Adrenal gland (tissue), 12 donors: Measurements from ENCODE around the gene ADGRF4. TPM values are rescaled to one million over a fixed set of nuclear protein-coding genes. Genes with fewer than 3 reads are reported as not detected.

Experiments used
- DNase-seq, 7 donors: peaks; one replicate each; pipeline ENCODE4 v3.0.0-alpha.2; 2019 to 2020
- H3K27ac ChIP-seq, 5 donors: fragments of 200-600 bp; sonication (generic) in 4 of 5; 1 replicate in 3 of 5; 2 replicates in 2 of 5; pipeline versions ENCODE4 v1.5.1 to v1.8.0; 2016 to 2020; ENCODE audit warnings: mild to moderate bottlenecking in 1 of 5
- H3K27me3 ChIP-seq: fragments of 200-600 bp; 2 replicates; pipeline ENCODE4 v1.8.0; 2021
- H3K36me3 ChIP-seq, 2 donors: fragments of 200-600 bp; replicated peaks in 1 of 2; 1 replicate in 1 of 2; 2 replicates in 1 of 2; pipeline versions ENCODE4 v1.5.1 to v1.8.0; 2018 to 2022
- H3K4me1 ChIP-seq, 2 donors: fragments of 200-600 bp; replicated peaks in 1 of 2; 1 replicate in 1 of 2; 2 replicates in 1 of 2; pipeline versions ENCODE4 v1.5.1 to v1.8.0; 2018 to 2021
- H3K4me3 ChIP-seq, 4 donors: fragments of 200-600 bp; sonication (generic) in 3 of 4; one replicate each; pipeline ENCODE4 v1.5.1; 2016 to 2018
- H3K9me3 ChIP-seq, 3 donors: fragments of 200-600 bp; sonication (generic) in 1 of 3; replicated peaks in 1 of 3; 1 replicate in 2 of 3; 2 replicates in 1 of 3; pipeline versions ENCODE4 v1.5.1 to v1.8.0; 2016 to 2021
- CTCF ChIP-seq, 6 experiments: fragments of 450-650 bp in 4 of 6; fragments of 200-600 bp in 2 of 6; sonication (generic) in 1 of 6; IDR thresholded peaks; 1 replicate in 5 of 6; 2 replicates in 1 of 6; pipeline versions ENCODE4 v1.5.1 to v1.8.0; 2016 to 2021; ENCODE audit warnings: antibody characterized with exemption in 6 of 6, mild to moderate bottlenecking in 2 of 6, moderate library complexity in 1 of 6
- POLR2A ChIP-seq, 2 donors: fragments of 450-650 bp; IDR thresholded peaks; one replicate each; pipeline ENCODE4 v1.6.1; 2017; ENCODE audit warnings: antibody characterized with exemption in 2 of 2, mild to moderate bottlenecking in 2 of 2, moderate library complexity in 1 of 2
- WGBS, 4 donors: extraction: QIAGEN DNeasy Blood & Tissue Kit in 2 of 4; methylation state at CpG; one replicate each; pipeline versions ENCODE4 v1.1.5 to v1.1.7; 2013 to 2017; 5-methylcytosine and 5-hydroxymethylcytosine counted together
- intact Hi-C, 2 donors: fragments of 100-400 bp; cut with DNase I; formaldehyde crosslinking; loops; one replicate each; pipeline versions ENCODE4 v1.14.1 to v1.15.0; 2022 to 2023
- polyA plus RNA-seq, 3 donors: library from polyadenylated mRNA; stranded (reverse); fragments of 200-250 nt in 2 of 3; fragments of 350-450 nt in 1 of 3; fragmentation: Illumina TruSeq in 1 of 3; extraction: RNeasy Lipid Tissue Mini Kit (QIAGEN cat#74804) in 1 of 3; gene quantifications; one replicate each; pipeline ENCODE4 v1.2.3, GENCODE V29; 2013 to 2014
- total RNA-seq, 9 donors: library from RNA; depleted of rRNA in 4 of 9; stranded (reverse); fragments of >200 nt in 4 of 9; fragments of 120-200 nt in 1 of 9; fragmentation: NEBNext Ultra II Directional in 1 of 9; extraction: Animal tissue kit (Norgen Biotek cat#: 25700) in 1 of 9; gene quantifications; one replicate each; pipeline versions ENCODE4 v1.1.0 to v1.2.4, GENCODE V29; 2013 to 2023
- donor health status: healthy with polysubstance abuse.
- donor health status: Bipolar disorder and iron deficiency.
- donor health status: DM: yes; HTN: yes; CAD: no.
- donor health status: DM: no; HTN: no; CAD: no.
- donor health status: DM: no; HTN: no; CAD: no.
- donor health status: DM: yes; HTN: yes; CAD: no.

The ADGRF4 gene
- total and polyA plus RNA-seq, 12 donors: 0.26 to 8.2 (median 0.72) TPM; not detected in 1

- TF ChIP-seq POLR2A (IDR thresholded peaks at IDR 0.05) (no peak), CTCF (IDR thresholded peaks at IDR 0.05) (no peak)
- H3K4me1 ChIP-seq: no peaks in the 10 kb centered on the region
- no peak for DNase-seq
- 57 to 88% (median 79%) methylated on average over 4 of the region's 4 CpGs for WGBS, 4 donors
- intact Hi-C loops: no loop called here
- H3K27me3 ChIP-seq: no peaks in the 10 kb centered on the region
- H3K9me3 ChIP-seq: no peaks in the 10 kb centered on the region
- no peak overlapping the region for H3K4me3 ChIP-seq
- H3K36me3 ChIP-seq: no peaks in the 10 kb centered on the region
- no peak overlapping the region for H3K27ac ChIP-seq
Measured at GRCh38 chr6:47714802-47715201, 16.4 kb downstream of the ADGRF4 start.

- Histone ChIP-seq H3K27ac (no peak overlapping the region), H3K36me3 (no peaks in the 10 kb centered on the region), H3K4me3 (no peak overlapping the region), H3K4me1 (no peaks in the 10 kb centered on the region), H3K9me3 (no peaks in the 10 kb centered on the region), H3K27me3 (no peaks in the 10 kb centered on the region)
- no peak for TF ChIP-seq CTCF (IDR thresholded peaks at IDR 0.05)
- intact Hi-C loops: no loop called here
- DNase-seq: no peak
Measured at GRCh38 chr6:47715782-47716181, 17.4 kb downstream of the ADGRF4 start.

DNA sequence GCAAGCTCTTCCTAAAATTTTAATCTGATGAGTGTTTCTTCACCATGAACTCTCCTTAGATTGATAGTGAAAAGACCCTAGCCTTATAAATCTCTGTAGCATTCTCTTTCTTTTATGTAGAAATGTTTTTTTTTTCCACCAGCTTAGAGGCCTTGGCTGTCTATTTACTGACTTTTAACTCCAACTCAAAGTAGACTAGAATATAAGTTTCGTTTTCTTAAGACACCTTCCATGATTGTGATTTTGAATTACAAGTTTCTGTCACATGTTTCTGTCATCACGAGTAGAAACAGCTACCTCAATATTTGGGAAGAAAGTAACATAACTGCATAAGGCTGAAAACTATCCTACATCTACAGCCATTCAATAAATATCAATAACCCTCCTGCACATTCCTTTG, 17.8 kb downstream of the ADGRF4 start:
- Histone ChIP-seq H3K27ac (no peak overlapping the region), H3K27me3 (no peaks in the 10 kb centered on the region), H3K4me1 (no peaks in the 10 kb centered on the region), H3K9me3 (no peaks in the 10 kb centered on the region), H3K4me3 (no peak overlapping the region), H3K36me3 (no peaks in the 10 kb centered on the region)
- 52 to 61% (median 58%) methylated on average over 2 of the region's 2 CpGs for WGBS, 4 donors
- TF ChIP-seq POLR2A (IDR thresholded peaks at IDR 0.05) (no peak), CTCF (IDR thresholded peaks at IDR 0.05) (no peak)
- no peak for DNase-seq
- intact Hi-C loops: no loop called here

GRCh38 chr6:47718571-47718970, 20.2 kb downstream of the ADGRF4 start:
- Histone ChIP-seq H3K27me3 (no peaks in the 10 kb centered on the region), H3K27ac (no peak overlapping the region), H3K4me3 (no peak overlapping the region), H3K4me1 (no peaks in the 10 kb centered on the region), H3K36me3 (no peaks in the 10 kb centered on the region), H3K9me3 (no peaks in the 10 kb centered on the region)
- intact Hi-C loops: no loop called here
- WGBS, 4 donors: 0 to 5% (median 0%) methylated on average over 1 of the region's 1 CpG
- TF ChIP-seq POLR2A (IDR thresholded peaks at IDR 0.05): no peak
- TF ChIP-seq CTCF (IDR thresholded peaks at IDR 0.05): no peak
- DNase-seq: no peak
